Measurements from ENCODE around the gene BEND7.

The BEND7 gene

GRCh38 chr10:13481690-13482089 is 47.1 kb downstream of the BEND7 start:
- ATAC-seq (ENCODE audit: insufficient read depth, low read depth), result no peak
- Histone ChIP-seq H2AFZ (ENCODE audit: low read depth, low read length) (no peak overlapping the region), H3K4me2 (ENCODE audit: insufficient read depth, low read length) (no peak overlapping the region), H3K27ac (ENCODE audit: low read length) (no peak overlapping the region), H3K9me3 (ENCODE audit: insufficient read depth, low read length, severe bottlenecking) (no peaks in the 10 kb centered on the region), H3K36me3 (ENCODE audit: insufficient read depth, low read length) (no peaks in the 10 kb centered on the region), H4K20me1 (ENCODE audit: insufficient read depth, low read length) (no peaks in the 10 kb centered on the region), H3K4me3 (ENCODE audit: low read depth in 1 of 2, low read length in 2 of 2) (no peak overlapping the region), H3K27me3 (ENCODE audit: insufficient read depth, low read length, poor library complexity) (peaks cover 43% of the 10 kb centered on the region), H3K9ac (ENCODE audit: low read depth, low read length) (no peak overlapping the region), H3K79me2 (ENCODE audit: insufficient read depth, low read length) (no peaks in the 10 kb centered on the region), H3K4me1 (ENCODE audit: insufficient read depth, low read length) (no peaks in the 10 kb centered on the region)
- no peak for TF ChIP-seq EZH2 (IDR thresholded peaks at IDR 0.05; ENCODE audit: borderline replicate concordance, low read depth, low read length, severe bottlenecking)
- no peak for TF ChIP-seq CTCF (IDR thresholded peaks at IDR 0.05; ENCODE audit: borderline replicate concordance, extremely low read depth, low read length, poor library complexity, severe bottlenecking)
- no peak for DNase-seq

GRCh38 chr10:13475124-13475523 is 53.7 kb downstream of the BEND7 start:
- Histone ChIP-seq H3K9ac (ENCODE audit: low read depth, low read length) (no peak overlapping the region), H3K4me1 (ENCODE audit: insufficient read depth, low read length) (no peaks in the 10 kb centered on the region), H3K4me3 (ENCODE audit: low read depth in 1 of 2, low read length in 2 of 2) (no peak overlapping the region), H3K9me3 (ENCODE audit: insufficient read depth, low read length, severe bottlenecking) (peaks cover 3% of the 10 kb centered on the region), H3K79me2 (ENCODE audit: insufficient read depth, low read length) (no peaks in the 10 kb centered on the region), H3K27me3 (ENCODE audit: insufficient read depth, low read length, poor library complexity) (peaks cover 4% of the 10 kb centered on the region), H4K20me1 (ENCODE audit: insufficient read depth, low read length) (no peaks in the 10 kb centered on the region), H3K36me3 (ENCODE audit: insufficient read depth, low read length) (no peaks in the 10 kb centered on the region), H3K4me2 (ENCODE audit: insufficient read depth, low read length) (no peak overlapping the region), H3K27ac (ENCODE audit: low read length) (no peak overlapping the region), H2AFZ (ENCODE audit: low read depth, low read length) (no peak overlapping the region)
- no peak for TF ChIP-seq EZH2 (IDR thresholded peaks at IDR 0.05; ENCODE audit: borderline replicate concordance, low read depth, low read length, severe bottlenecking)
- no peak for TF ChIP-seq CTCF (IDR thresholded peaks at IDR 0.05; ENCODE audit: borderline replicate concordance, extremely low read depth, low read length, poor library complexity, severe bottlenecking)
- ATAC-seq (ENCODE audit: insufficient read depth, low read depth), result no peak
- no peak for DNase-seq

GRCh38 chr10:13473986-13474385 is 54.8 kb downstream of the BEND7 start:
- Histone ChIP-seq H3K9ac (ENCODE audit: low read depth, low read length) (no peak overlapping the region), H3K27ac (ENCODE audit: low read length) (no peak overlapping the region)
- DNase-seq, result no peak

More at GRCh38 chr10:13473986-13474385, 54.8 kb downstream of the BEND7 start:
- H3K27me3 ChIP-seq (ENCODE audit: insufficient read depth, low read length, poor library complexity), result peaks cover 4% of the 10 kb centered on the region
- H3K4me2 ChIP-seq (ENCODE audit: insufficient read depth, low read length), result no peak overlapping the region
- H3K4me1 ChIP-seq (ENCODE audit: insufficient read depth, low read length), result no peaks in the 10 kb centered on the region
- H3K36me3 ChIP-seq (ENCODE audit: insufficient read depth, low read length), result no peaks in the 10 kb centered on the region
- TF ChIP-seq EZH2 (IDR thresholded peaks at IDR 0.05; ENCODE audit: borderline replicate concordance, low read depth, low read length, severe bottlenecking) (no peak), CTCF (IDR thresholded peaks at IDR 0.05; ENCODE audit: borderline replicate concordance, extremely low read depth, low read length, poor library complexity, severe bottlenecking) (no peak)
- no peaks in the 10 kb centered on the region for H4K20me1 ChIP-seq (ENCODE audit: insufficient read depth, low read length)
- H2AFZ ChIP-seq (ENCODE audit: low read depth, low read length), result no peak overlapping the region
- H3K79me2 ChIP-seq (ENCODE audit: insufficient read depth, low read length), result no peaks in the 10 kb centered on the region
- H3K9me3 ChIP-seq (ENCODE audit: insufficient read depth, low read length, severe bottlenecking), result peaks cover 3% of the 10 kb centered on the region
- H3K4me3 ChIP-seq (ENCODE audit: low read depth in 1 of 2, low read length in 2 of 2), result no peak overlapping the region
- ATAC-seq (ENCODE audit: insufficient read depth, low read depth), result no peak
